Thoracic aorta (tissue), 2 donors: Measurements from ENCODE around the gene NYAP2. TPM values are rescaled to one million over a fixed set of nuclear protein-coding genes. Genes with fewer than 3 reads are reported as not detected.

Experiments used
- ATAC-seq: fragments of 150-250 bp; one replicate; pipeline ENCODE4 v1.8.0; 2017; ENCODE audit warnings: low read depth; ENCODE audit not compliant: insufficient number of reproducible peaks, low FRiP score
- DNase-seq: peaks from one replicate; pipeline ENCODE4 v3.0.0-alpha.2; 2020; ENCODE audit warnings: low spot score
- H3K27ac ChIP-seq, 2 donors: fragments of 200-600 bp; sonication (generic); 1 replicate in 1 of 2; 2 replicates in 1 of 2; pipeline ENCODE4 v1.5.1; 2016; ENCODE audit warnings: mild to moderate bottlenecking in 2 of 2, moderate library complexity in 2 of 2
- H3K27me3 ChIP-seq: fragments of 200-600 bp; sonication (generic); replicated peaks from 2 replicates; pipeline ENCODE4 v1.6.0; 2016; ENCODE audit warnings: mild to moderate bottlenecking; ENCODE audit not compliant: insufficient read depth
- H3K36me3 ChIP-seq: fragments of 200-600 bp; sonication (generic); one replicate; pipeline ENCODE4 v1.5.1; 2016
- H3K4me1 ChIP-seq, 2 donors: fragments of 200-600 bp; sonication (generic); 1 replicate in 1 of 2; 2 replicates in 1 of 2; pipeline versions ENCODE4 v1.5.1 to v1.6.0; 2016; ENCODE audit warnings: low read depth in 2 of 2, mild to moderate bottlenecking in 1 of 2; ENCODE audit not compliant: control insufficient read depth in 1 of 2
- H3K4me3 ChIP-seq: fragments of 200-600 bp; sonication (generic); 2 replicates; pipeline ENCODE4 v1.5.1; 2016; ENCODE audit warnings: mild to moderate bottlenecking
- H3K9me3 ChIP-seq: fragments of 200-600 bp; sonication (generic); 2 replicates; pipeline ENCODE4 v1.5.1; 2016
- CTCF ChIP-seq: fragments of 200-600 bp; sonication (generic); IDR thresholded peaks from one replicate; pipeline ENCODE4 v1.5.1; 2019; ENCODE audit warnings: antibody characterized with exemption
- total RNA-seq, 2 donors: library from RNA; depleted of rRNA; stranded (reverse); fragments of >200 nt; gene quantifications; one replicate each; pipeline versions ENCODE4 v1.1.0 to v1.2.3, GENCODE V29; 2016

The NYAP2 gene
- total RNA-seq, 2 donors from 2014 or later, result 0.14 TPM; not detected in 1

DNA sequence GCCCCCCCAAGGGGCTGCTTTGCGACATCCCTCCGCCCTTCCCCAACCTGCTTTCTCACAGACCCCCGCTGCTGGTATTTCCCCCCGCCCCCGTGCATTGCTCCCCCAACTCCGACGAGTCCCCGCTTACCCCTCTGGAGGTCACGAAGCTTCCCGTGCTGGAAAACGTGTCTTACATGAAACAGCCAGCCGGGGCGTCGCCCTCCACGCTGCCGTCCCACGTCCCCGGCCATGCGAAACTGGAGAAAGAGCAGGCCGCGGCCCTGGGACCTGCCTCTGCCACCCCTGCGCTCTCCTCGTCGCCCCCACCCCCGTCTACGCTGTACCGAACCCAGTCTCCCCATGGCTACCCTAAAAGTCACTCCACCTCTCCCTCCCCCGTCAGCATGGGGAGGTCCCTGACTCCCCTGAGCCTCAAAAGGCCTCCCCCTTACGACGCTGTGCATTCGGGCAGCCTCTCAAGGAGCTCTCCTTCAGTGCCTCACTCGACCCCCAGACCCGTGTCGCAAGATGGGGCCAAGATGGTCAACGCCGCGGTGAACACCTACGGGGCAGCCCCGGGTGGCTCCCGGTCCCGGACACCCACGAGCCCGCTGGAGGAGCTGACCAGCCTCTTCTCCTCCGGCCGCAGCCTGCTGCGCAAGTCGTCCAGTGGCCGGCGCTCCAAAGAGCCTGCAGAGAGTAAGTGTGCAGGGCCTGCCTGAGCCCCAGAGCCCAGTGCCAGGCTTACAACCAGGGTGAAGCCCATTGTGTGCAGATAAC lies 183.0 kb downstream of the NYAP2 start:
- Histone ChIP-seq H3K9me3 (no peaks in the 10 kb centered on the region), H3K27ac (no peak overlapping the region), H3K4me3 (no peak overlapping the region), H3K27me3 (no peaks in the 10 kb centered on the region), H3K36me3 (no peaks in the 10 kb centered on the region), H3K4me1 (no peaks in the 10 kb centered on the region)
- no peak for TF ChIP-seq CTCF
- no peak for DNase-seq
- ATAC-seq, result no peak

GRCh38 chr2:225584796-225585195 lies 185.3 kb downstream of the NYAP2 start:
- ATAC-seq, result no peak
- TF ChIP-seq CTCF, result no peak

GRCh38 chr2:225590932-225591331 lies 191.4 kb downstream of the NYAP2 start:
- Histone ChIP-seq H3K27ac (no peak overlapping the region), H3K36me3 (no peaks in the 10 kb centered on the region), H3K4me1 (no peaks in the 10 kb centered on the region), H3K9me3 (no peaks in the 10 kb centered on the region), H3K27me3 (no peaks in the 10 kb centered on the region), H3K4me3 (no peak overlapping the region)
- no peak for TF ChIP-seq CTCF
- no peak for DNase-seq
- no peak for ATAC-seq

More at GRCh38 chr2:225584796-225585195, 185.3 kb downstream of the NYAP2 start:
- DNase-seq, result no peak
- Histone ChIP-seq H3K27ac (no peak overlapping the region), H3K4me3 (no peak overlapping the region), H3K36me3 (no peaks in the 10 kb centered on the region), H3K9me3 (no peaks in the 10 kb centered on the region), H3K27me3 (no peaks in the 10 kb centered on the region), H3K4me1 (no peaks in the 10 kb centered on the region)

DNA sequence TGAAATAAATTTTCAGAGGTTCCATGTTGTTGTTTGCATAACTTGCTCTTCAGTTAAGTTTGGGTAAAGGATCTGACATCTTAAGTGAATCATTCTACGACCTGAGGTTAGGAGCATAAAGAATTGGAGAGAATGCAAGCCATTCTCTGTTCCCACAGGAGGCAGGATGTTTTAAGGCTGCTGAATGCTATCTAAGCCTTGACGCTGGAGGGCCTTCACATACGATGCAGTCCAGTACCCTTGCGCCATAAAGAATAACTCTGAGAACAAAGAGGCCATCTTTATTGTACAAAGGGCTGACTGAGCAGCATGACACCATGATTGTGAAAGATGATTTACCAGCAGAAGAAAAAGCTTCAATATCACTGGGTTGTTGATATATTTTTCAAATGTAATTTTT lies 198.4 kb downstream of the NYAP2 start:
- H3K4me3 ChIP-seq, result no peak overlapping the region
- H3K27me3 ChIP-seq, result no peaks in the 10 kb centered on the region
- H3K36me3 ChIP-seq, result no peaks in the 10 kb centered on the region
- no peak overlapping the region for H3K27ac ChIP-seq
- no peak for TF ChIP-seq CTCF
- DNase-seq, result no peak
- no peaks in the 10 kb centered on the region for H3K9me3 ChIP-seq
- ATAC-seq, result no peak
- H3K4me1 ChIP-seq, result no peaks in the 10 kb centered on the region

GRCh38 chr2:225598426-225598825 lies 198.9 kb downstream of the NYAP2 start:
- Histone ChIP-seq H3K9me3 (no peaks in the 10 kb centered on the region), H3K4me3 (no peak overlapping the region), H3K36me3 (no peaks in the 10 kb centered on the region), H3K27me3 (no peaks in the 10 kb centered on the region), H3K27ac (no peak overlapping the region), H3K4me1 (no peaks in the 10 kb centered on the region)
- no peak for ATAC-seq
- no peak for TF ChIP-seq CTCF
- DNase-seq, result no peak
